Epithelial cell of umbilical artery (primary cell): ENCODE measurements around the gene C3orf70. TPM values are rescaled to one million over a fixed set of nuclear protein-coding genes. Genes with fewer than 3 reads are reported as not detected.

Experiments used
- total RNA-seq: library from RNA; depleted of rRNA; stranded (reverse); fragments of >200 nt; gene quantifications from 2 replicates; pipeline ENCODE4 v1.2.3, GENCODE V29; 2014

The C3orf70 gene, protein sequence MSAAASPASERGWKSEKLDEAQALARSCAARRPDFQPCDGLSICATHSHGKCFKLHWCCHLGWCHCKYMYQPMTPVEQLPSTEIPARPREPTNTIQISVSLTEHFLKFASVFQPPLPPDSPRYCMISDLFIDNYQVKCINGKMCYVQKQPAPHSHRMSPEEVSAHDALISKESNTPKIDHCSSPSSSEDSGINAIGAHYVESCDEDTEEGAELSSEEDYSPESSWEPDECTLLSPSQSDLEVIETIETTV
- under 0.01 and 0.15 TPM in 2 replicates for total RNA-seq

DNA sequence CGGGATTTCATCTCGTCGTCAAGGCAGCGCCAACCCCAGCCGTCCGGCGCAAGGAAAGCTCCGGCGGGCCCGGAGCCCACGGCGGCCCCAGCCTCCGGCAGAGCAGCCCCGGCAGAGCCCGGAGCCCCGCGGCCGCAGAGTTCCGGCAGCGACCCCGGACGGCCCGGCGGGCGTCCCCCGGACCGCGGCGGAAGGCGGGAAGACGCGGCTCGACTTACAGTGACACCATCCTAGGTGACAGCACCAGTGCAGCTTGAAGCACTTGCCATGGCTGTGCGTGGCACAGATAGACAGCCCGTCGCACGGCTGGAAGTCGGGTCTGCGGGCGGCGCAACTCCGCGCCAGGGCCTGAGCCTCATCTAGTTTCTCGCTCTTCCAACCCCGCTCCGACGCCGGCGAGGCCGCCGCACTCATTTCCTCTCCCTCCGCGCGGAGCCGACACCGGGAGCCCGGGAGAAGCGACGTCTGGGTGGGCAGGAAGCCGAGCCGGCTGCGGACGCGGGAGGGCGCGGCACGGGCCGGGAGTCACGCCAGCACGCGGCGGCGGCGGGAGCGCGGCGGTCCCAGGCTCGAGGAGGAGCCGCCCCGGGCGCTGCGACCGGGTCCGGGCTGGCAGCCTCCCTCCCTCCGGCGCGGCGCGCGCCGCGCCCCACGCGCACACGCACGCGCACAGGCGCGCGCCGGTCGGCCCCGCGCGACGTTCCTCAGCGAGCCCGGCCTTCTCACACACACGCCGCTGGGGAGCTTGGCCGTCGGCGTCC, at the start of gene C3orf70:
Gene C3orf70 (minus strand): TSS at position 651 of the 761 bp plus-strand sequence. CDS start 237 bp downstream, at position 414.

Other genes starting within 250 kb of the C3orf70 start
- 2.9 and 16.1 TPM in 2 replicates for gene EHHADH, start 101.0 kb upstream of the C3orf70 start, total RNA-seq
- 19.5 and 24.5 TPM in 2 replicates for gene MAP3K13, start 210.1 kb upstream of the C3orf70 start, total RNA-seq